ENCODE results near the gene CCN5. TPM values are rescaled to one million over a fixed set of nuclear protein-coding genes. Genes with fewer than 3 reads are reported as not detected.

The CCN5 gene
- total RNA-seq, 6 experiments from 2014 or later = 0.92 to 6.1 (median 1.5) TPM

DNA sequence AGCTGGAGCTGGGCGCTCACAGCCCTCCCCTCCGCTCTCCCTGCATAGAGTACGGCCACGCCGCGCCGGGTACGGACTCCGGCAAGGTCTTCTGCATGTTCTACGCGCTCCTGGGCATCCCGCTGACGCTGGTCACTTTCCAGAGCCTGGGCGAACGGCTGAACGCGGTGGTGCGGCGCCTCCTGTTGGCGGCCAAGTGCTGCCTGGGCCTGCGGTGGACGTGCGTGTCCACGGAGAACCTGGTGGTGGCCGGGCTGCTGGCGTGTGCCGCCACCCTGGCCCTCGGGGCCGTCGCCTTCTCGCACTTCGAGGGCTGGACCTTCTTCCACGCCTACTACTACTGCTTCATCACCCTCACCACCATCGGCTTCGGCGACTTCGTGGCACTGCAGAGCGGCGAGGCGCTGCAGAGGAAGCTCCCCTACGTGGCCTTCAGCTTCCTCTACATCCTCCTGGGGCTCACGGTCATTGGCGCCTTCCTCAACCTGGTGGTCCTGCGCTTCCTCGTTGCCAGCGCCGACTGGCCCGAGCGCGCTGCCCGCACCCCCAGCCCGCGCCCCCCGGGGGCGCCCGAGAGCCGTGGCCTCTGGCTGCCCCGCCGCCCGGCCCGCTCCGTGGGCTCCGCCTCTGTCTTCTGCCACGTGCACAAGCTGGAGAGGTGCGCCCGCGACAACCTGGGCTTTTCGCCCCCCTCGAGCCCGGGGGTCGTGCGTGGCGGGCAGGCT, 35.1 kb downstream of the CCN5 start:
- 24% methylated on average over 19 of the region's 73 CpGs for WGBS (ENCODE audit: insufficient coverage, low coverage, low lambda C conversion rate, missing lambda C conversion rate)
- no peak for TF ChIP-seq POLR2A (IDR thresholded peaks at IDR 0.05)
- TF ChIP-seq, protein P1, sequence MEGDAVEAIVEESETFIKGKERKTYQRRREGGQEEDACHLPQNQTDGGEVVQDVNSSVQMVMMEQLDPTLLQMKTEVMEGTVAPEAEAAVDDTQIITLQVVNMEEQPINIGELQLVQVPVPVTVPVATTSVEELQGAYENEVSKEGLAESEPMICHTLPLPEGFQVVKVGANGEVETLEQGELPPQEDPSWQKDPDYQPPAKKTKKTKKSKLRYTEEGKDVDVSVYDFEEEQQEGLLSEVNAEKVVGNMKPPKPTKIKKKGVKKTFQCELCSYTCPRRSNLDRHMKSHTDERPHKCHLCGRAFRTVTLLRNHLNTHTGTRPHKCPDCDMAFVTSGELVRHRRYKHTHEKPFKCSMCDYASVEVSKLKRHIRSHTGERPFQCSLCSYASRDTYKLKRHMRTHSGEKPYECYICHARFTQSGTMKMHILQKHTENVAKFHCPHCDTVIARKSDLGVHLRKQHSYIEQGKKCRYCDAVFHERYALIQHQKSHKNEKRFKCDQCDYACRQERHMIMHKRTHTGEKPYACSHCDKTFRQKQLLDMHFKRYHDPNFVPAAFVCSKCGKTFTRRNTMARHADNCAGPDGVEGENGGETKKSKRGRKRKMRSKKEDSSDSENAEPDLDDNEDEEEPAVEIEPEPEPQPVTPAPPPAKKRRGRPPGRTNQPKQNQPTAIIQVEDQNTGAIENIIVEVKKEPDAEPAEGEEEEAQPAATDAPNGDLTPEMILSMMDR (IDR thresholded peaks at IDR 0.05) = peak in 1 of 4 donors; percentile 8
- ATAC-seq = no peak
- Histone ChIP-seq H3K9me3 (no peaks in the 10 kb centered on the region), H3K27me3 (peaks cover 0 to 4% of the 10 kb centered on the region in 2 donors), H3K27ac (no peak overlapping the region), H3K4me1 (peaks cover 0 to 19% (median 4%) of the 10 kb centered on the region in 4 donors), H3K4me3 (no peak overlapping the region), H3K36me3 (no peaks in the 10 kb centered on the region)
- DNase-seq = no peak
- intact Hi-C loops (cut with DNase I) = loop anchor here (10.0 kb wide), 1 partner anchor 115 kb away; no protein-coding TSS in a partner anchor

DNA sequence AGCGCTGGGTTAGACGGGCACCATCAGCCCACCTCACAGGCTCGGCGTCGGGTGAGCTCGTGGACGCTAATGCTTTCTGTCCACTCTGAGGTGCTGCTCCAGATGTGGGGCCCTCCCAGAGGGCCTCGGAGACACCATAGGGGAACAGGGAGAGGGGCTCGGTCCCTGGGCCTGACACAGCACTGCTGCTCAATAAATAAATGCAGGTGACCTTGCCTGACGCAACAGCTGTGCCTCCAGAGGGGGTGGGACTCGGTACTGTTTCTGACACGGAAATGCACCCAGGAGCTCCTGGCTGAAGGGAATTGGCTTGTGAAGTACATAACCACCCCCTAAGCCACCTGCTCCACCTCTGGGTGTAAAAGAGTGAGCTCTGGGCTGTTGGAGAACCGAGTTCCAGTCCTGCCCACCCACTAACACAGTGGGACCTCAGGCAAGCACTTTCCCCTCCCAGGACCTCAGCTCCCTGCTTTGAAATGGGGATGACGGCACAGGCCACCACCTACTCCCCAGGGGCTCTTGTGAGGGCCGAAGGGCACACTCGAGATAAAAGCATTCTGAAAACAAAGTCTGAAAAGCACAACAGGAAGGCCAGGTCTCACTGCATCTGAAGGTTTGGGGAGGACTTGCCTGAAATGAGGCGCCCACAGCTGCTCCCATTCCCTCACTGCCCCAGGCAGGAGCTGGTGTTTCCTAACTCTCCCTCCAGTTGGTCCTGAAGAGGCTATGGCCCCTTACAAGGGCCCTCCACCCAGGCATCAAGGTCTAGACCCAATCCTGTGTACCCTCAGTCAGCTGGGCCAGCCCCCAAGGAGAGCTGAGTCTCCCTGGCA, 37.1 kb downstream of the CCN5 start:
- no peak for DNase-seq
- intact Hi-C loops (cut with DNase I) = loop anchor here (10.0 kb wide), 1 partner anchor 112 kb away; no protein-coding TSS in a partner anchor

DNA sequence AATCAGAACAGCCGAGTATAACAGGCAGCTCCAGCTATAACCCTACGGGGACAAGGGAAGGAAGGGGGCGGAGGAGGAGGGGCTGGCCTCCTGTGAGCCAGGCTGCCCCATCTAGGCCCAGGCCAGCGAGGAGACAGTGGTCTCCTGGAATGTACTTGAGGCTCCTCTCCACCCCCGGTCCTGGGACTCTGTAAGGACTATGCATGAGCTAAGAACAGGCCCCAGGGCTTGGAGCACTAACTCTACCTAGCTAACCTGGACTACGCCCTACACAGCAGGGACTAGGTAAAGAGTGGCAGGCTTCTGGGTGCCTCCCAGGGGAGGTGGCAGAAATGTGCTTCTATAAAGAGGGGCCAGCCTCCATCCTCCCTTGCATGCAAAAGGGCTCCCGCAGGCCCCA, 39.4 kb downstream of the CCN5 start:
- H3K27me3 ChIP-seq = peaks cover 0 to 4% of the 10 kb centered on the region in 2 donors
- H3K4me1 ChIP-seq = no peaks in the 10 kb centered on the region
- H3K4me3 ChIP-seq = no peak overlapping the region
- no peak for DNase-seq
- intact Hi-C loops (cut with DNase I) = loop anchor here (10.0 kb wide), 1 partner anchor 110 kb away; no protein-coding TSS in a partner anchor
- no peaks in the 10 kb centered on the region for H3K9me3 ChIP-seq
- WGBS (ENCODE audit: insufficient coverage, low coverage, low lambda C conversion rate, missing lambda C conversion rate) = 53% methylated on average over 4 of the region's 7 CpGs
- TF ChIP-seq, protein P1 (IDR thresholded peaks at IDR 0.05) = no peak
- no peak for TF ChIP-seq POLR2A (IDR thresholded peaks at IDR 0.05)
- no peak for ATAC-seq
- H3K36me3 ChIP-seq = no peaks in the 10 kb centered on the region
- H3K27ac ChIP-seq = no peak overlapping the region

More for the DNA sequence above, 37.1 kb downstream of the CCN5 start:
- TF ChIP-seq, protein P1 (IDR thresholded peaks at IDR 0.05) = no peak
- TF ChIP-seq POLR2A (IDR thresholded peaks at IDR 0.05) = no peak
- no peak overlapping the region for H3K27ac ChIP-seq
- peaks cover 0 to 1% (median 0%) of the 10 kb centered on the region in 4 donors for H3K4me1 ChIP-seq
- H3K4me3 ChIP-seq = no peak overlapping the region
- no peaks in the 10 kb centered on the region for H3K36me3 ChIP-seq
- H3K9me3 ChIP-seq = no peaks in the 10 kb centered on the region
- no peak for ATAC-seq
- WGBS (ENCODE audit: insufficient coverage, low coverage, low lambda C conversion rate, missing lambda C conversion rate) = 51% methylated on average over 6 of the region's 17 CpGs
- peaks cover 0 to 4% of the 10 kb centered on the region in 2 donors for H3K27me3 ChIP-seq

DNA sequence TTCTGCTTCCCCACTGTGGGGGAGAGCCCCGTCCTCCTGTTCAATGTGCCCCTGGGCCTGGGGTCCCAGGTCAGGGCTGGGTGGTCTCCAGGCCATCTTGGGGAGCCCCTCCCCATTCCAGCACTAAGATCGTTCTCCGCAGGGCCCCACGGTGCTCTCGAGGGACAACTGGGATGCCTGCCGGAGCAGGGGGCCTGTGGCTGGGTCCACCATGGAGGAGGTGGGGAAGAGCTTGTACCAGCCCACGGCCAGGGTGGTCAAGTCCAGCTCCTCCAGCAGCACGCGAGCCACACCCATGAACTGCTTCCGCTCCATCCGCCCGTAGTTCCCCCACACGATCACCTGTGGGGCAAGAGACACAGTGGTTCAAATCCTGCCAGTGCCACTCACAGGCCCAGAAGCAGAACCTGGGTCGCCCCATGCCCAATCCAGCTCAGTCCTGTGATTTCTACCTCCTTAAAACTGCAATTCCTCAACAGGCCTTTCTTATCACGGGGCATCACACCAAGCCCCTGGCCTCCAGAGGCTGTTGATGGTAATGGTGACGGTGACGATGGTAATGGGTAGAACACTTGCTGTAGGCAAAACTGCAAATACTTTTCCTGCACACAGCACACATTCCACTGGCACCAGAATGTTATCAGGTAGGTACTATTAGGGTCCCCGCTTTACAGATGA, 41.0 kb downstream of the CCN5 start:
- WGBS (ENCODE audit: insufficient coverage, low coverage, low lambda C conversion rate, missing lambda C conversion rate) = 73% methylated on average over 6 of the region's 18 CpGs
- no peaks in the 10 kb centered on the region for H3K9me3 ChIP-seq
- no peaks in the 10 kb centered on the region for H3K36me3 ChIP-seq
- ATAC-seq = no peak
- no peak for TF ChIP-seq POLR2A (IDR thresholded peaks at IDR 0.05)
- TF ChIP-seq, protein P1 (IDR thresholded peaks at IDR 0.05) = no peak
- no peak overlapping the region for H3K27ac ChIP-seq
- H3K4me3 ChIP-seq = no peak overlapping the region
- intact Hi-C loops (cut with DNase I) = loop anchor here (10.0 kb wide), 1 partner anchor 109 kb away; no protein-coding TSS in a partner anchor
- no peaks in the 10 kb centered on the region for H3K27me3 ChIP-seq
- no peak for DNase-seq
- no peaks in the 10 kb centered on the region for H3K4me1 ChIP-seq
